NCI-H526 treated with DMSO at 0.1 percent for 48 hours (cell line): Measurements from ENCODE around the gene ZC3H7B.

Experiments
- DNase-seq: peaks from one replicate; lab custom pipeline; 2025; lab: John Stamatoyannopoulos, UW

The ZC3H7B gene

DNA sequence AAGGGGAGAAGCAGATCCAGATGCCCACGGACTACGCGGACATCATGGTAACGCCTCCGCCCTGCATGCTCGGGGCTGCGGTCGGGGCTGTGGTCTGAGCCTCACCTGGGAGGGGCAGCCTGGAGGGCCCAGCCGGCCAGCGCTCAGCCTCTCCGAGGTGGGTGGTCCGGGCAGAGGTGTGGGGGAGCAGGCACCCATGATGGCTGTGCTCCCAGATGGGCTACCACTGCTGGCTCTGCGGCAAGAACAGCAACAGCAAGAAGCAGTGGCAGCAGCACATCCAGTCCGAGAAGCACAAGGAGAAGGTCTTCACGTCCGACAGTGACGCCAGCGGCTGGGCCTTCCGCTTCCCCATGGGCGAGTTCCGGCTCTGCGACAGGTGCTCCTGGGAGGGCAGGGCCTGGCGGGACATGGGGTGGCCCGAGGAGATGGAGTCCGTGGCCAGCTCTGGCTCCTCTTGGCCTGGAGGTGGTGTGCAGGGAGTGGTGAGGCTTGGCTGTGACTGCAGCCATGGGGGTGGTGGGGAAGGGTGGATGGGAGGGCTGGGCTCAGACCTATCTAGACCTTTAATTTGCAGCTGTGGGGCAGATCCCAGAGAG is 55.2 kb downstream of the ZC3H7B start:
- no peak for DNase-seq

DNA sequence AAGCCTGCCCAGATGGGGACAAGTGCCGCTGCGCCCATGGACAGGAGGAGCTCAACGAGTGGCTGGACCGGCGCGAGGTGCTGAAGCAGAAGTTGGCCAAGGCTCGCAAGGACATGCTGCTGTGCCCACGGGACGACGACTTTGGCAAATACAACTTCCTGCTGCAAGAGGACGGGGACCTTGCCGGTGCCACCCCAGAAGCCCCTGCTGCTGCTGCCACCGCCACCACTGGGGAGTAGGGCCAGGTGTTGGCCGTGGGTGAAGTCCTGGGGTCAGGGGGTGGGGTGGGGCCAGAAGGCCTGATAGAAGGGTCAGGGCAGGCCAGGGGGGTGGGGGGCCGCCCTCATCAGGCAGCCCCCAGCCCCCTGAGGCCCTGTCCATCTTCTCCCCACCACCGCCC is 55.9 kb downstream of the ZC3H7B start:
- no peak for DNase-seq

DNA sequence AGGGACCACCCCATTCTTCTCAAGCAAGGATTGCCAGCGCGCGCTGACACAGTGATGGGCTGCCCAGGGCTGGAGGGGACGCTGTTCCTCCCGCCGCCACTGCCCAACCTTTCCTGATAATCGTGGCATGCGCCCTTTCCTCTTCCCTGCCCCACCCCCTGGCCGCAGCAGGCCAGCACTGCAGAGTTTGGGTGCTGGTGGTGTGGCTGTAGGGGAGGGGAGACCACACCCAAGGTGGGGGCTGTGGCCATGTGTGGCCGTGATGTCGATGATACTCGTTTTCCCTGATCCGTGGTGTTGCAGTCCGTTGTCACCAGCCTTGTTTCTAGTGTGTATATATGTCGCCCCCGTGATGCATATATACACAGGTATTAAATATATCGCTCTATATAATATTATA is 57.6 kb downstream of the ZC3H7B start:
- DNase-seq = no peak

DNA sequence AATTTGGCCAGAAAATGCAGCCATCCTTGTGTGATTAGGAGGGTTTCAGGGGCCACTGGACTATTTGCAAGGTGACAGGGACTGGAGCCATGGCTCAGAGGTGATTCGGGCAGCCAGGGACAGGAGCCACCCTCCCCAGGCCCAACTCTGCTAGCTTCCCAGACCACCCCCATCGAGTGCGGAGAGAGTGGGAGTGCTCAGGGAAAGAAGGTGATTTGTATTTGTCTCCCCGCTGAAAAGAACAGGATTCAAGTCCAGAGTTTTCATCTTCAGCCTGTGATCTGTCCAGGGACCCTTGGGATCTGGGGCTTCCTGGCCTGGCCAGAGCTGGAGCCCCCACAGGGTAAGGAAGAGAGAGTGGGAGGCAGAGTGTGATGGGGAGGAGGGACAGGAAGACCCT is 58.1 kb downstream of the ZC3H7B start:
- no peak for DNase-seq

DNA sequence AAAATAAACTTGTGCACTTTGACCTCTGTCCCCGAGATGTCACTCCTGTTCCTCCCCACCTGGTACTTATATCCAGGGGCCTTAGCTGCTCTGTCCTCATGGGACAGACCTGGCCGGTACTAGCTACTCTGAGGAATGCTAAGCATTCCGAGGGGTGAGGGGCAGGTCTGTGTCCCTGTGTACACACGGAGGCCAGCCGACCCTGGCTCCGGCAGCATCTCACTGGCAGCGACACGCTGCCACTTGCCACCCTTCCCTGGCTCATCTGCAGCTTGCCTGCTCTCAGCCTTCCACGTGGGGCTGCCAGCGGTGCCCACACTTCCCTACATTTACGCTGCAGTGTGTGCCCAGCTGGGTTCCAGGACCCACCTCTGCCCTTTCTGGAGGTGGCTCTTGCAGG is 58.8 kb downstream of the ZC3H7B start:
- DNase-seq = no peak

DNA sequence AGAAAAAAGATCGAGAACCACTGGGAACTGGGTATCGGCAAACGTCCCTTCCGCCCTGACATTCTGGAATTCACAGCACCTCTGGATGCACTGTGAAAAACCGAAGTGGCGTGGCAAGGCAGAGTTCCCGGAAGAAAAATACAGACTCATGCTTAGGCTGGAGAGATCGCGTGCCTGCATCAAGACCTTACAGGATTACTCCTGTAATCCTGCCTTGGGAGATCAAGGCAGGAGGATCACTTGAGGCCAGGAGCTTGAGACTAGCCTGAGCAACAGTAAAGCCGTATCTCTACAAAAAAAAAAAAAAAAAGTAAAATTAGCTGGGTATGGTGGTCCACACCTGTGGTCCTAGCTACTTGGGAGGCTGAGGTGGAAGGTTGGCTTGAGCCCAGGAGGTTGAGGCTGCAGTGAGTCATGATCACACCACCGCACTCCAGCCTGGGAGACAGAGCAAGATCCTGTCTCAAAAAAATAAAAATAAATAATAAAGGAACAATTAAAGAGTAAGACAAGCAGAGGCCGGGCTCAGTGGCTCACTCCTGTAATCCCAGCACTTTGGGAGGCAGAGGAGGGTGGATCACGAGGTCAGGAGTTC is 60.5 kb downstream of the ZC3H7B start:
- DNase-seq = no peak

DNA sequence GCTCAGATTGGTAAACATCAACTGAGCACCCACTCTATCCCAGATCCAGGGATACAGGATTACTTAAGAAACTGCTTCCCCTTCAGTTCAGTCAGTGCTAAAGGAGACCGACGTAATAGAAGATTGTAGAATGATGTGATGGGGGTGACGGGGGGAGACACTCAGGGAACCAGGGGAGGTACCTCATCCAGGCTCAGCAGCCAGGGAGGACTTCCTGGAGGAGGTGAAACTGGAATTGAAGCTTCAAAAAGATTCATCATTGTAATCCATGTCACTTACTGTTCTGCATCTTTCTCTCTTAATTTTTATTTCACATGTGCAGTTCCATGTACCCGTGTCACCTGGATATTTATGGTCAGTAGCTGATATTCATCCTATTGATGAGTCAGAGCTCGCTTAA is 61.3 kb downstream of the ZC3H7B start:
- no peak for DNase-seq

DNA sequence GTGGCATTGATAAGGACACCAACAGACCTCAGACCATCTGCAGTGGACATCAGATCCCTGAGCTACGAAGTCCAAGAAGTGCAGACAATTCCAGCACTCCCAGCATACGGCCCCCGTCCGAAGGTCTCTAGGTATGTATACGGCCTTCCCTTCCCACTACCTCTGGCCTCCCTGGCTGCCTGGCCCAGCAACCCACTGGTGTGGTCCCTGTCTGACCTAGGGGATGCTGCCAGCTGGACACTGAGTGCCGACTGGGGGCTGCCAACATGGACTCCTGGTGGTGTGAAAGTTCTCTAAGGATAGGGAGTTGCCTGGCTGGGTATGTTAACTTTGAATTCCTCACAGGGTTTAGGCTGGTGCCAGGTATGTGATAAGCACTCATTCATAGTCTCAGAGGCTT is 62.9 kb downstream of the ZC3H7B start:
- no peak for DNase-seq

DNA sequence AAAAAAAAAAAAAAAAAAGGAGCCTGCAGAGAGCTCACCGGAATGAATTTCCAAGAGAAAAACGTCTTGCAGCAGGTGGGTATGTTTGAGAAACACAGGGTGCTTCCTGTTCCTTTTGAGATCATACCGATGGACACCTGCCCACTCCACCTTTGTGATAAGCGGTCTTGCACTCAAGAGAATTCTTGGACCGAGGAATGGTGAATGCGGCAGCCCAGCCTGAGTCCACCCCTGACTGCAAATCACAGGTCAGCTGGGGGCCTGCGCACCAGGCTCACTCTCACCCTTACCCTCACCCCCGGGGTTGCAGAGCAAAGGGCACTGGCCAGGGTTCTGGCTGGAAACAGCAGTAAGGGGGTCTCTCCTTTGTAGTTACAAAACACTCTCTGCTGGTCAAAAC is 63.6 kb downstream of the ZC3H7B start:
- DNase-seq = no peak

DNA sequence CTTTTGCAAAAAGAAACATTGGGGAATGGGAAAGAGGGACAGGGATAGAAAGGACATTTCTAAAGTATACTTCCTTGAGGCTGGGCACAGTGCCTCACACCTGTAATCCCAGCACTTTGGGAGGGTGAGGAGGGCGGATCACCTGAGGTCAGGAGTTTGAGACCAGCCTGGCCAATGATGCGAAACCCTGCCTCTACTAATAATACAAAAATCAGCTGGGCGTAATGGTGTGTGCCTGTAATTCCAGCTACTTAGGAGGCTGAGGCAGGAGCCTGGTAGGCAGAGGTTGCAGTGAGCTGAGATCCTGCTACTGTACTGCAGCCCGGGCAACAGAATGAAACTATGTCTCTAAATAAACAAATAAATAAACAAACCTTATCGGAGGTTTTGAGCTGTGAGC is 64.1 kb downstream of the ZC3H7B start:
- DNase-seq = no peak

DNA sequence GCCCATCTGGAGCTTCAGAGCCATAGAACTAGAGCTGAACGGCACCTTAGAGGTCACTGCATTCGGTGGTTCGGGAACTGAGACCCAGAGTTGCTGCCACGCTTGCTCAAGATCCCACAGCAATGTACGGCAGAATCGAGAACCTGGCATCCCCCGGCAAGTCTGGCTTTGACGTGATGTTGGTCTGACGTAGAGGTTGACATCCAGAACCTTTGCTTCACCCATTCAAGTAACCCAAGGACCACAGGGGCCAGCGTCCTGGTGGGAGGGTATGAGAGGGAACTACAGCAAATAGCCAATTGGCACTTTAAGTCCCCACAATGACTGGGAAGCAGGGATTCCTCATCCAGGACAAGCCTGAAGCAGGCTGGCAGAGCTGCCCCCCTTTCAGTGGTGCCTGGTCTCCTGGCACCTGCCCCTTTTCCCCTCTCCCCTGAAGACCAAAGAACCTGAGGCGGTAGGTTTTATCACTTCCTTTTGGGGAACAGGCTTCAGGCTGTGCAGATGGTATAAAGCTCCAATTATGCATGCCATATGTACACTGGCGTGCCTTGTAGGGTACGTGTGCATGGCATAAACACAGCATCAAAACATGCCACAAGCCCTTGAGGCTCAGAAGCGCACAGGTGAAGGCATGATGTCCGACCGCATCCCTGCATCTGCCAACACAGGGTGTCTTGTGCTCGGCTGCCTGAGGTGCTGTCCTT is 65.2 kb downstream of the ZC3H7B start:
- DNase-seq = no peak

DNA sequence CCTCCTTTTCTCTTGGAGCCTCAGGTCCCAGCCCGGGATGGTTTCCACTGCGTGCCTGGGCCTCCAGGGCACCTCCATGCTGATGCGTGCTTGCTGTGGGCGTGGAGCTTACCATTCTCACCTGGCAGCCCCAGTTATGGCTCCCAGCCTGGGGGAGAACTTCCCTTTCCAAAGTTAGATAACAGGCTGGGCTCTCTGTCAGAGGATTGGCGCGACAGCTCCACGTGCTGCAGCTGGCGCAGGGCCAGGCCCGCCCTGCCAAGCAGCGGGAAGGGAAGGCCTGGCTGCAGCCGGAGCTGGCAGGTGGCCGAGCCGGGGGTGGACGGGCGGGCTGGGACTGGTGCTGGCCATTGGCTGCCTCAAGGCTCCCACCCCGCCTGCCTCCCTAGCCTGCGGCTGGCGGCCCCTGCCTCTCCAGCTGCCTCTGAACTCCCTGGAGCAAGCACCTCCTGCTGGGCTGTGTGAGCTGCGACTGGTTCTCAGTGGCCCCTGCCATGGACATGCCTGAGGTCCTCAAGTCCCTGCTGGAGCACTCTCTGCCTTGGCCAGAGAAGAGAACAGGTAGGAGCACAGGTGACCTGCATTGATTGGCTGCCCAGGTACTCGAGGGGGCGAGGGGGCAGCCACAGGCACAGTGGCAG is 65.8 kb downstream of the ZC3H7B start:
- peak; percentile 31 for DNase-seq

DNA sequence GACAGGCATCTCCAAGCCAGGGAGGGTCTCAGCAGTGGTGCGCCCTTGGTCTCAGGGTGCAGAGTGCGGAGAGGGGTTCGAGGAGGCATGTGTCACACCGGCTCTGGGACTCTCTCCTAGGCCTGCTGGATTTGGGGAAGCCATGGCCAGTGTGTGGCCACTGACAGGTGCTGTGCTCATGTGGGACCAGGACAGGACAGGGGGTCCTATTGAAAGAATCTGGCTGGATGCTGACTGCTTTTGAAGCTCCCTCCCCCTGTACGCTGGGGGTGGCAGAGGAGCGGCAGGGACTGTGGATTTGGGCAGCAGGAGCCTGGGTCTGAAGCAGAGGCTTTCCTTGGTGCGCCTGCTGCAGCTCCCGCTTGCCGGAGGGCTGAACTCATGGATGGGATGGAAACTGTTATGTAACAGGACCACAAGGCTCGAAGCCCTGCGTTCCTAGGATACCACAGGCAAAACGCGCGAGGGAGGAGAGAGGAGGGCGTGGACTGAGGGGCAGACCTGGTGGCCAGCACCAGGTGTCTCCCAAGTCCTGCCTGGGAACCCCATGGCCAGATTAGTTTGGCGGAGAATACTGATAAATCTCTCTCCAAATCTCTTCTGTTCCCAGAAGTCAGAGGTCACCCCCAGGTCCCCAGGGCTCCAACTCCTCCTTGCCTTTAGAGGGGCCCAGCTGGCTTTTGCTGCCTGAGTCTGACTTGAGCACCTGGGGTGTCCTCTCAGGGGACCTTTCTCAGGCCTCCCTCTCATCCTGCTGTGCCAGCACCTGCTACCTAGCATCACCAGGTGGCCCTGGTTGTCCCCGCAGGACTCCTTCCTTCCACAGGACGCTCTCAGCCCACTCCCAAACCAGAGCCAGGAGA is 66.6 kb downstream of the ZC3H7B start:
- DNase-seq = no peak

DNA sequence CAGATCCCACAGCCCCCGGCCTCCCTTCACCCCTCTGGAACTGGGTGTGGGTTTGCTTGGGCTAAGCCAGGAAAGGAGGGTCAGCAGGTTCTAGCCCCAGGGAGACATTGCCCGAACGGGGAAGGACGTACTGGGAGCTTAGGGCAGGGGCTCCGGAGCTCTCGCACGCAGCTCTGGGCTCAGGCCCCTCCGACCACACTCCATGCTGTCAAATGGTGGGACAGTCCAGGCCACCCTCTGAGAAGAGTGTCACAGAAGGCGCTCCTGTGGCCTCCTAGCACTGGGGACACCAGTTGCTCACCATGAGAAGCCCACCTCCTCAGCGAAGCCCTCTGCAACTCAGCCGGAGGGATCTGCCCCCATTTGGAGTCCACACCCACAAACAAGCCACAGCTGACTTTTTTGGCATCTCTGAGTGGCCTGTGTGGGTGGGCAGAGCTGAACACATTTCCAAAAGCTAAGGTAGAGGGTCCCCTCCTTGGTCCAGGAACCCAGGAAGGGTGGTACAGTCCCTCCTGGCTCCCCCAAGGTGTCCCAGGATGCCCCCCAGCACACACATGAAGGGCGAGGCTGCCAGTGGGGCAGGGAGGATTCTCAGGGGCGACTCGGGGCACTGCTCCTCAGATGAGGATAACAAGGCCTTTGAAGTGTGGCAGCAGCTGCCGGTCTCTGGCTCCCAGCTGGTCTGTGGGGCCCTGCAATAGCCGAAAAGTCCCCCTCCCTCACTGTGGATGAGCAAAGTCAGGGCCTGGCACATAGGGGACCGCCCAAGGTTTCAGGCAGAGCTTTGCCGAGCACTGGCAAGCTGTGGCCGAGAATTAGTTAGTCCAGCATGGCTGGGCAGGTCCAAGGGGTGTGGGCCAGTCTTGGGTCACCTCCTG is 67.5 kb downstream of the ZC3H7B start:
- DNase-seq = no peak

DNA sequence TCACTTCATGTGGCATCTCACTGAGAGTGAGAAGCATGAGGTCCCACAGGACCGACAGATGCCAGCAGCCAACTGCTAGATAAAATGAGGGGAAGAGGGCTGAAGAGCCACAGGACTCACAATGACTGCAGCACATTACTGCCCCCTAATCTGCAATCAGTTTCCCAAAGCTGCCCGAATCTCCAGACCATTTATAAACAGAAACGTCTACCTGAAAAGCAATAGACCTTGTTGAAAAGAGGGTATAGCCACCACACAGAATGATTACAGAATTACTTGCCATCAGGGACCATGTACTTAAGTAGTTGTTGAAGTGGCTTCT is 68.1 kb downstream of the ZC3H7B start:
- DNase-seq = no peak

DNA sequence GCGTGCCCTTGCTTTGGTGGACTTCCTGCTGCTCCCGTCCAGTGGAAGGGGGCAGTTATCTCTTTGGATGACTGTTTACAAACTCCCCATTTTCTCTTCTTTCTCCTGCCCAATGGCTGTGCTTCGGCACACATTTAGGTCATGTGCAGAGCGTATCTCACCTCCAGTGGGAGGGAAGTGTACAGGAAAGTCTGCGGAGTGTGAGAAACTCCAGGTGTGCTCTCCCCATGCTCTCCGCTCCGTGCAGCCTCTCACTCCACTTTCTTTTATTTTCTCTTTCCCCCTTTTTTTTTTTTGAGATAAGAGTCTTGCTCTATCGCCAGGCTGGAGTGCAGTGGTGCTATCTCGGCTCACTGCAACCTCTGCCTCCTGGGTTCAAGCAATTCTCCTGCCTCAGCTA is 68.5 kb downstream of the ZC3H7B start:
- no peak for DNase-seq

DNA sequence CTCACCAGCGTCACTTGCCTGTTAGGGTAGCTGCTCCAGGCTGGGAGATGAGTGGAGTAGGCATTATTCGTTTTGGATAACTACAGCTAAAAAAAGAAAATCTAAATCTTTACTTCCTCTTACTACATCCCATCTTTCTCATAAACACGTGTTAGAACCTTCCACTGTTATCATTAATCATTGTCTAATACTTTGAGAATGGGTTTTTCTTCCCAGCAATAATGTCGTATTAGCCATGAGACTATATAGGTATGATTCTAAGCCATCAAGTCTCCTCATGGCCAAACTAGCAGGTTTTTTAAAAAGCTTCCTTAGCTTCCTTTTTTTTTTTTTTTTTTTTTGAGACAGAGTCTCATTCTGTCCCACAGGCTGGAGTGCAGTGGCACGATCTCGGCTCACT is 76.5 kb downstream of the ZC3H7B start:
- no peak for DNase-seq

DNA sequence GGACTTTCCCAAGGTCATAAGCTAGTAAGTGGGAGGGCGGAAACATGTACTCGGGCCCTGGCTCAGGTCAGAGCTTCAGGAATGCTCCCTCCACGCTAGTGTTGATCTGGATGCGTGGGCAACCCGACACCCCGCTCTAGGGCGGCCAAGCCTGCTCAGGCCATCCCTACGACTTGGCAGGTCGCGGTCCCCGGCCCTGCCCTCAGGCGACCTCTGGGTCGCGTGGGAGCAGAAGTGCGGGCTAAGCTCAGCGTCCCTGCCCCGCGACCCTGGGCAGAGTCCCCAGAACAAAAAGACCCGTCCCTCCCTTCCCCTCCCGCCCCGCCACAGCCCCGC is 79.6 kb downstream of the ZC3H7B start:
- DNase-seq = peak; percentile 66

DNA sequence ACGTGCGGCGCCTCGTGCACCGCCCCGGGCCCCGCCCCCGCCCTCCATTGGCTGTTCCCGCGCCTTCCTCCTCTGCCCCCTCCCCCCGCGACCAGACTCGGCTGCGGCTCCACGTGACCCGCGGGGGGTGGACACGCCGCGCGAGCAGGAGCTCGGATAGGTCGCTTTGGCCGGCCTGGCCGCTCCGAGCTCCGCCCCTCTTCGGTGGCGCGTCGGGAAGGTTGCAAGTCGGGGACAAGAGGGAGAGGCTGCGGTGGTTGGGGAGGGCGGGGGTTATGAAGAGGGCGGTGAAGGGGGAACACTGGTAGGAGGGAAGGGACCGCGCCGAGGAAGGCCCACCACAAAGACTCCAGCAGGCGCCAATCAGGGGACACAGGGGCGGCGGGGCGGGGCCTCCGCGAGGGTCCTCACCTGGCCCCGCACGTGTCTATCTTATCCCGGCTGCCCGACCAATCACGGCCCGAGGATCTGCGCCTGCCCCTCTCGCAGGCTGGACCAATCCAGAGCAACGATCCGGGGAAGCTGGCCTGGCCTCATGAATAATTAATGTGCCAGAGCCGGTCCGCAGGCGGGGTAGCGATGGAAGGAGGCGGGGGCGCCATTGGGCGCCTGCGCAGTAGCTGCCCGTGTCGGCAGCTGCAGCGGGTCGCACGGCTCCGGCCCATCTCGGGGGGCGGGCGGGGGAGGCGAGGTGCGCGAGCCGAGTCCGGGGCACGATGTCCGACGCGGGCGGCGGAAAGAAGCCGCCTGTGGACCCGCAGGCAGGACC is 80.2 kb downstream of the ZC3H7B start, which contains the start of gene TEF:
Gene TEF, plus strand, starts transcription at position 614 of the 769 bp plus-strand sequence. Its CDS starts 103 bp downstream, at position 717.
- peak; percentile 93 for DNase-seq

DNA sequence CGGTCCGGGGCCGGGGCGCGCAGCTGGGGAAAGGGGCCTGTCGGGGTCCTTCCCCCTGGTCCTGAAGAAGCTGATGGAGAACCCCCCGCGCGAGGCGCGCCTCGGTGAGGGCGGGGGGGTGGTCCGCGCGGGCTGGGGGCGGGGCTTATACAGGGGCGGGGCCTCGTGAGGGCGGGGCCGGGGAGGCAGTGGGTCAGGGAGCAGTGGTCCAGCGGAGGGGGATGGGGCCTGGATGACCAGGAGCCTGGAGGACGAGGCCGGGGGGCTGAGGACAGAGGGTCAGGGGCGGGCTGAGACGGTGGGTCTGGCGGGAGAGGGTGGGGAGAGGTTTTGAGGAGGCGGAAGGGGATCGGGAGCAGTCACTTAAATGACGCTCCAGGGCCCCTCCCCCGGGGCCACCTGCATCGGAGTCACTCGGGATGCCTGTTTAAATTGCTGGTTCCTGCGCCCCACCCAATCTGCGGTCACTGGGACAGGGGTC is 80.8 kb downstream of the ZC3H7B start:
- DNase-seq = no peak

DNA sequence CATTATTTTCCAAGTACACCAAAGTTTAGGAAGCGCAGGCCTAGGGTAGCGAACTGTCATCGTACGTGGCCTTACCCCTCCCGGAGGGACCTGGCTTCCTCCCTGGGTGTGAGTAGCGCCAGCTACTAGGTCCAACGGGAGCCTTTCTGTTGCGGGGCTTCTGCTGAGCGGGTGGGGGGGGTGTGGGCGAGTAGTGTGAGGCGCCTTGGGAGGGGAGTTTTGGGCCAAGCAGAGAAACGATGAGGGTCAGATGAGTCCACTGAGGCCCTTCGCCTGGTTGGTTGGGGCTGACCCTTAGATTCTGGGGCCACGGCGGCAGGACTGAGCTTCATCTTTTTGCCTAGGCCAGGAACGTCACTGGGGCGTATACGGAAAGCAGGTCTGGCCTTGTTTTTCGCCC is 81.3 kb downstream of the ZC3H7B start:
- no peak for DNase-seq
